GM18502 (cell line): Measurements from ENCODE around the gene CEP63.
A peak's percentile ranks its signal among the peaks of the same experiment; 100 is the strongest.

ENCODE experiments used
- ATAC-seq: cut with Tn5 transposase; IDR thresholded peaks from one replicate; pipeline ENCODE4 v1.9.1; 2021; ENCODE audit warnings: mild to moderate bottlenecking; ENCODE audit not compliant: unreplicated experiment, poor library complexity

CEP63 gene

GRCh38 chr3:134485718-134486576, at the start of gene CEP63, which contains the start of gene ANAPC13:
TSS of gene CEP63 (plus strand) at chr3:134486057. CDS start at chr3:134495321, 9,264 bp downstream.
TSS of gene ANAPC13 (minus strand) at chr3:134485985. CDS start at chr3:134482904, 3,081 bp downstream.
- peak; percentile 79 for ATAC-seq

DNA sequence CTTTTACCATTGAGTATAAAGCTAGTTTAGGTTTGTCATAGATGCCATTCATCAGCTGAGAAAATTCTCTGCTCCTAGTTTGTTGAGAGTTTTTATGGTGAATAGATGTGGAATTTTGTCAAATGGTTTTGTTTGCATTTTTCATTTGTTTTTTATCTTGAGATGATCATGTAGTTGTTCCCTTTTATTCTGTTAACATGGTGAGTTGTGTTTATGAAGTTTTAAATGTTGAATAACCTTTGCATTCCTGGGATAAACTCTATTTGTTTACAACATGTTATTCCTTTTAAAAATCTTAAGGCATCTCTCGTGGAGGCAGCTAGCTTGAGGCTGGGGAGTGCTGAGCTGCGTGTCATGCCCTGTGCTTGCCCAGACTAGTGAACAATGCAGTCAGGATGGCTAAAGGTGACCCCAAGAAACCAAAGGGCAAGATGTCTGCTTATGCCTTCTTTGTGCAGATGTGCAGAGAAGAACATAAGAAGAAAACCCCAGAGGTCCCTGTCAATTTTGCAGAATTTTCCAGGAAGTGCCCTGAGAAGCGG, 48.6 kb upstream of the CEP63 start:
- no peak for ATAC-seq

- ATAC-seq, result no peak
Measured at GRCh38 chr3:134441321-134441720, 44.5 kb upstream of the CEP63 start.

DNA sequence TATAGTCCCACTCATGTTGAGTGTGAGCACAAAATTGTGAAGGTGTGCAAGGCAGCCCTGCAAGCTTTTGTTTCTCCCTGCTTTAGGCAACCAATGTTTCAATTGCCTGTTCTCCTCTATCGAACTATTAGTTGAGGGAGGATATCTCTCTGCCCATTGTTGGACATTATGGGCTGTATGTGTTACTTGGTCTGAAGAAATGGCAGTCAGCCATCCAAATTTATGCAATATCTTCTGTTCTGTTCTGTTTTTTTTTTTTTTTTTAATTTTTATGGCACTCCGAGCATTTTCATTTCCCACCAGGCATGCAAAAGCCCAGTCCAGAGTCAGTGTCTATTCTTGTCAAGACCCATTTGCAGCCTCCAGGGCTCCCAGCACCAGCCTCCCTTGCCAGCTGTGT, 44.0 kb upstream of the CEP63 start:
- no peak for ATAC-seq

DNA sequence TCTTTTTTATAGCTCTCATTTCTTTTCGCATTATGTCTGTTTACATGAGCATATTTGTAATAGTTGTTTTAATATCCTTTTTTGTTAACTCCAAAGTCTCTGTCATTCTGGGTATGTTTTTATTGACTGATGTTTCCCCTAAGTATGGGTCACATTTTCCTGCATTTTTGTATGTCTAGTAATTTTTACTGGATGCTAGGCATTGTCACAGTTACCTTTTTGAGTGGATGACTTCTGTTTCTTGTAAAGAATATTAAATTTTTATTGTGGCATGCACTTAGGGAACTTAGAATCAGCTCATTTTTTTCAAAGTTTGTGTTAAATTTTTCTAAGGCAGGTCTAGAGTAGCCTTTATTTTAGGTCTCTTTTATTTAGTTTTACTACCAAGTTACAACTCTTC, 40.8 kb upstream of the CEP63 start:
- no peak for ATAC-seq

DNA sequence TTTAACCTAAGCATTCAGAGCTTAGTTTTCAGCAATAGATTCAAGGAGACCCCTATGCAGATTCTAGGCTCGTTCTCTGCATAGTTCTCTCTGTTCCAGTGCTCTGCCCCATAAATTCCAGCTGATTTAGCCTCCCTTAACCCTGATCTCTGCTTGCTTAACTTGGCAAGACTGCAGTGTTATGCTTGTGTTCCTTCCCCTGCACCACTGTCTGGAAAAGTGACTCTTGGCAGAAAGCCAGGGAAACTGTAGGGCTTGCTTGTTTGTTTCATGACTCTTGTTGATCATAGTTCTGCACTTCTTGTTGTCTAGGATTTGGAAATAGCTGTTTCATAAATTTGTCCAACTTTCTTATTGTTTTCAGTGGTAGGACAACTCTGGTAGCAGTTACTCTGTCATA, 40.2 kb upstream of the CEP63 start:
- no peak for ATAC-seq

DNA sequence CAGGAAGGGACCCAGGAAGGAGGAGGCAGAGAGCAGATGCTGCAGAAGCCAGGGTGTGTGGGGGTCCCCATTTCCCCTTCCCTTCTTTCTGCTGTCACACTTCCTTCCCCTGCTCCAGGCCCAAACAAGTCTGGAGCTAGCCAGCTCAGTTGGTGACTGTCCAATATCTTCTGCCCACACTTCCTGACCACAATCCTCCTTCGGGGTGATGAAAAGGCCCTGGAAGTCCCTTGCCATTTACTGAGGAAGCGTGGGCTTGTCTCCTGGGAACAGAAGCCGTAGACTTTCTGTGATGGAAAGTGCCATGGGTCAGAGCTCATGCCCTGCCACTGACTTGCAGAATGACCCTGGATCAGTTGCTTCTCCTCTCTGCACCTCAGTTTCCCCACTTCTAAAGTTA, 39.1 kb upstream of the CEP63 start:
- ATAC-seq, result no peak

GRCh38 chr3:134447351-134447750, 38.5 kb upstream of the CEP63 start:
- no peak for ATAC-seq

DNA sequence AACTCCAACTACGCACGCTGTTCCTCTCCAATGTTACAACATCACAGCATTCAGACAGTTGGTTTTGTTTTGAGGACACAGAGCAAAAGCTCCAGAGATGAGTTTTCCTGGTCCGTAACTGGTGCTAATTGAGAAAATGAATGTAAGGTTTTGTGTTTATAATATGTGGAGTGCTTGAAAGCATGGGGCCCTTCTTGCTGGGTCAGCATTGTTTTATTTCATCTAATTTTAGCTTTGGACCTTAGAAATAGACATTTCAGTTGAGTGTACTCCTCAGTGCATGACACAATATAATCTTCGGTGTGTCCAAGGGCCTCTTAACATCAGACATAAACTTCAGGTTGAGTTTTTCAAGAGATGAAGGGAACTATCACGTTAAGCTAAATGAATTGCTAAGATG, 37.2 kb upstream of the CEP63 start:
- ATAC-seq, result no peak

- ATAC-seq, result no peak
Measured at GRCh38 chr3:134449277-134449676, 36.6 kb upstream of the CEP63 start.

DNA sequence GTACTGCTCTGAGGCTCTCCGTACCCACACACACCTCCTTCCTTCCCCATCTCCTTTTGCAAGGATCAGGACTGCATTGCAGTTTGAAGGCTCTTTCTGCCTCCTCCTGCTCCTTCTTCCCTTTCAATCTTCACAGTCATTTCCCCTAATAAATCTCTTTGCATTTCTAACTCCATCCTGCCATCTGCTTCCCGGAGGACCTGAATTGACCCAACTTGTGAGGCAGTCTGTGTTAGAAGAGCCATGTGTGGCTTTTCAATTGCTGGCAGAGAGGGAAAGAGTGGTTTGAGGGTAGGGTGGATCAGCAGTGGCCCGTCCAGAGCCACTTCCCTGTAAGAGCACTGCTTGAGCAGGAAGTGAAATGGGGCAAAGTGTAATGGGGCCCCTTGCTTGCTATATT, 35.9 kb upstream of the CEP63 start:
- no peak for ATAC-seq

- ATAC-seq, result no peak
Measured at GRCh38 chr3:134453631-134454030, 32.2 kb upstream of the CEP63 start.

GRCh38 chr3:134457376-134458074, 28.3 kb upstream of the CEP63 start:
- ATAC-seq, result no peak

GRCh38 chr3:134458406-134458945, 27.4 kb upstream of the CEP63 start:
- no peak for ATAC-seq

DNA sequence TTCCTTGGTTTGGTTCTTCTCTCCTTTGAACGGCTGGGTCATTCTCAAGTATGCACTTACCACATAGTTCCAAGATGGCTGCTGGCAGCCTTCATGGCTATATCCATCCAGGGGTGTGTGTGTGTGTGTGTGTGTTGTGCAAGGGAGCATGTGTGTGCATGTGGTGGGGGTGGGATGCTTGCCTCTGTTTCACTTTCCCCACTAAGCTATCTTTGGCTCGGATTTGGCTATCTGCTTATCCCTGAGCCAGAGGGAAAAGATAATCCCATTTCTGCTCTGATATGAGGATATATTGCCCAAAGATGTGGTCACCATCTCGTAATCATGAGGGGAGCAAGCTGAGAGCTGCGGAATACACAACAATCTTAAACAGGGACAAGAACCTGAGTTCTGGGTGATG, 26.3 kb upstream of the CEP63 start:
- ATAC-seq, result no peak

GRCh38 chr3:134460965-134461364, 24.9 kb upstream of the CEP63 start:
- no peak for ATAC-seq

DNA sequence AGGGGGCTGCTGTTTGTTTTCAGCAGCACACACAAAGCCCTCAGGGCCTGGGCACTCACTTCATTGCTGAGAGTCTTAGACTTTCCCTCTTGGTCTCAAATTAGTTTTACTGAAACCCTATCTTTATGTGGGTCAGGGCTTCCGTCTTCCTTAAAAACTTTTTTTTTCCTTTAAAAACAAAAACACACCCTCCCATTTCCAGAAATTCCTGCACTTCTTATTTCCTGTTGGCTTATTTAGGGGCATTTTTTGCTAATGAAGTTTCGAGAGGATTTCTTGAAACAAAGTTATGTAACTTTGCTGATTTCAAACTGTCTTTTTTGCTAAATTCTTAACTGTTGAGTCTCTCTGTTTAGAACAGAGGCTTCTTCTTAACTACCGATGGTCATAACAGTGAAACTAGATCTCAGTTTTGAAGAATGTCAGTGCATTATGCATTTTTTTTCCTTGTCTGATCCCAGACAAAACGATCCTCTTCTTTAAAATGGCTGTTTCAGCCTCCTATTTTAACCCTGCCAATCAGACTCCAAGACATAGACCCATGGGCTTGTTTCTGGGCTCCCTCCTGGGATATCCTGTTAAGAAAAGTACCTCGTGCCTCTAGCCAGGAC, 23.4 kb upstream of the CEP63 start:
- no peak for ATAC-seq

GRCh38 chr3:134463676-134464063, 22.2 kb upstream of the CEP63 start:
- no peak for ATAC-seq

DNA sequence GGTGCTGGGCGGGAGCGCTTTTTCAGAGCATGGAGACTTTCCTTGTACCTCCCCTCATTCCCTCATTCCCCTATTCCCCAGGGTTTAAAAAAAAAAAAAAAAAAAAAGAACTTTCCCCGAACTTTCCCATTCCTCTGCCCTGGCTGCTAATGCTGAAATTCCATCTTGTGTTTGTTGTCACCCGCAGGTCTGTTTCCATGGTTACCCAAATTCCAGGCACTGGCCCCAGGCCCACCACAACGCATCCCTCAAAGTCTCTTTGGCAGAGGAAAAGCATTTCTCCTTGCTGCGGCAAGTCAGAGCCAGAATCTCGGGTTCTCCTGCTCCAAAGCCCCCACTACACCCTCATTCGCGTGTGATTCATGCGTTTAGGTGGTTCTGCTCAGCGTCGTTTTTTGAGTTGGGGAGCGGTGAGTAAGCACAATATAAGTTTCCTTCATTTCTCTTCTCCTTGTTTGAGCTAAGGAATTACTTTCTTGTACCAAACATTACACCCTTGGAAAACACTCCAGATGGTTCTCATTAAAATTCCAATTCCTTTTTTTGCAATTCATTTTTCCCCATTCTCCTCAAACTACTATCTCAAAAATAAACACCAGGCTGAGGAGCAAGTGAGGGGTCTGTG, 21.7 kb upstream of the CEP63 start:
- ATAC-seq, result no peak

GRCh38 chr3:134464689-134465365, 21.0 kb upstream of the CEP63 start:
- ATAC-seq, result no peak
